NCI-H1417 treated with DMSO at 0.1 percent for 48 hours (cell line): Measurements from ENCODE around the gene MSH5.
A peak's percentile ranks its signal among the peaks of the same experiment; 100 is the strongest.

Experiments
- DNase-seq: peaks from one replicate; lab custom pipeline; 2025; lab: John Stamatoyannopoulos, UW

Gene MSH5

GRCh38 chr6:31729979-31730630 lies 9.7 kb upstream of the MSH5 start:
- DNase-seq = no peak

- no peak for DNase-seq
These were observed 9.1 kb upstream of the MSH5 start for GRCh38 chr6:31730631-31731086.

- DNase-seq = no peak
These were observed 7.8 kb upstream of the MSH5 start for GRCh38 chr6:31732029-31732428.

GRCh38 chr6:31733734-31734133 lies 6.1 kb upstream of the MSH5 start:
- DNase-seq = no peak

- DNase-seq = no peak
These were observed 5.5 kb upstream of the MSH5 start for GRCh38 chr6:31734247-31734820.

- DNase-seq = no peak
These were observed 4.9 kb upstream of the MSH5 start for GRCh38 chr6:31734821-31735406.

GRCh38 chr6:31736021-31736767 lies 3.6 kb upstream of the MSH5 start, which contains the start of gene CLIC1:
CLIC1 (minus strand) TSS chr6:31736530; CDS start chr6:31736300, 230 bp downstream.
- no peak for DNase-seq

- DNase-seq = no peak
These were observed 3.0 kb upstream of the MSH5 start for GRCh38 chr6:31736768-31737314.

GRCh38 chr6:31737315-31737990 lies 2.4 kb upstream of the MSH5 start:
- peak; percentile 7 for DNase-seq

- DNase-seq = peak; percentile 80
These were observed 1.5 kb upstream of the MSH5 start for GRCh38 chr6:31737991-31738979.

GRCh38 chr6:31740397-31741223 lies 805 bp downstream of the MSH5 start:
- DNase-seq = no peak

GRCh38 chr6:31741815-31742214 lies 2.0 kb downstream of the MSH5 start:
- DNase-seq = no peak

- DNase-seq = no peak
These were observed 3.1 kb downstream of the MSH5 start for GRCh38 chr6:31742894-31743293.

- no peak for DNase-seq
These were observed 4.6 kb downstream of the MSH5 start for GRCh38 chr6:31744422-31744821.

- no peak for DNase-seq
These were observed 9.7 kb downstream of the MSH5 start for GRCh38 chr6:31749301-31750036.

GRCh38 chr6:31750411-31751022 lies 10.7 kb downstream of the MSH5 start:
- DNase-seq = no peak

- DNase-seq = no peak
These were observed 13.0 kb downstream of the MSH5 start for GRCh38 chr6:31752739-31753319.

GRCh38 chr6:31758281-31758680 lies 18.5 kb downstream of the MSH5 start:
- DNase-seq = no peak
